MM.1S (cell line): ENCODE measurements around the gene CSTA.

Source experiments
- DNase-seq: peaks from one replicate; pipeline ENCODE4 v3.0.0-alpha.2; 2015
- H2AFZ ChIP-seq: fragments of 300-600 bp; sonication (generic); 2 replicates; pipeline ENCODE4 v1.6.0; 2016; ENCODE audit warnings: antibody characterized with exemption, low read length
- H3F3A ChIP-seq: fragments of 300-600 bp; sonication (generic); 2 replicates; pipeline ENCODE4 v1.6.1; 2016; ENCODE audit warnings: mild to moderate bottlenecking, antibody characterized with exemption, low read length, moderate library complexity, mixed read lengths; ENCODE audit not compliant: insufficient read depth
- H3K27ac ChIP-seq: fragments of 300-600 bp; sonication (generic); 2 replicates; pipeline ENCODE4 v1.5.1; 2016; ENCODE audit warnings: mild to moderate bottlenecking, low read length
- H3K27me3 ChIP-seq: fragments of 300-600 bp; sonication (generic); replicated peaks from 2 replicates; pipeline ENCODE4 v1.6.0; 2016; ENCODE audit warnings: low read length; ENCODE audit not compliant: insufficient read depth
- H3K36me3 ChIP-seq: fragments of 300-600 bp; sonication (generic); replicated peaks from 2 replicates; pipeline ENCODE4 v1.6.1; 2016; ENCODE audit warnings: mild to moderate bottlenecking, low read length, mixed read lengths; ENCODE audit not compliant: insufficient read depth
- H3K4me1 ChIP-seq: fragments of 300-600 bp; sonication (generic); 2 replicates; pipeline ENCODE4 v1.6.1; 2016; ENCODE audit warnings: low read length, mixed read lengths
- H3K4me2 ChIP-seq: fragments of 300-600 bp; sonication (generic); 2 replicates; pipeline ENCODE4 v1.6.0; 2016; ENCODE audit warnings: low read depth, low read length
- H3K4me3 ChIP-seq: fragments of 300-600 bp; sonication (generic); 2 replicates; pipeline ENCODE4 v1.5.1; 2016; ENCODE audit warnings: low read length, mixed read lengths
- H3K79me2 ChIP-seq: fragments of 300-600 bp; sonication (generic); 2 replicates; pipeline ENCODE4 v1.6.1; 2016; ENCODE audit warnings: mixed run types, low read length, mixed read lengths
- H3K9ac ChIP-seq: fragments of 300-600 bp; sonication (generic); 2 replicates; pipeline ENCODE4 v1.6.1; 2016; ENCODE audit warnings: low read length, mixed read lengths
- H3K9me2 ChIP-seq: fragments of 300-600 bp; sonication (generic); replicated peaks from 2 replicates; pipeline ENCODE4 v1.6.1; 2016; ENCODE audit warnings: mild to moderate bottlenecking, low read length, mixed read lengths; ENCODE audit not compliant: insufficient read depth
- H3K9me3 ChIP-seq: fragments of 300-600 bp; sonication (generic); replicated peaks from 2 replicates; pipeline ENCODE4 v1.6.1; 2016; ENCODE audit warnings: mild to moderate bottlenecking, low read length, mixed read lengths; ENCODE audit not compliant: insufficient read depth
- H4K20me1 ChIP-seq: fragments of 300-600 bp; sonication (generic); 2 replicates; pipeline ENCODE4 v1.6.1; 2016; ENCODE audit warnings: mild to moderate bottlenecking, low read length, moderate library complexity, mixed read lengths; ENCODE audit not compliant: insufficient read depth
- CTCF ChIP-seq: fragments of 300-600 bp; sonication (generic); IDR thresholded peaks from 2 replicates; pipeline ENCODE4 v1.5.1; 2016; ENCODE audit warnings: antibody characterized with exemption, low read length, mixed read lengths
- EZH2 ChIP-seq: fragments of 300-600 bp; sonication (generic); optimal IDR thresholded peaks from 2 replicates; pipeline ENCODE3; 2017; ENCODE audit warnings: low read depth, mild to moderate bottlenecking, antibody characterized with exemption, low read length, mixed read lengths
- EZH2phosphoT487 ChIP-seq: fragments of 300-600 bp; sonication (generic); IDR thresholded peaks from 2 replicates; pipeline ENCODE4 v1.6.1; 2018; ENCODE audit warnings: antibody characterized with exemption, low read length

The CSTA gene

GRCh38 chr3:122389197-122389596 is 64.1 kb downstream of the CSTA start:
- H3K9me2 ChIP-seq = no peaks in the 10 kb centered on the region
- H3K4me2 ChIP-seq = no peak overlapping the region
- no peaks in the 10 kb centered on the region for H3K27me3 ChIP-seq
- no peak overlapping the region for H3K9ac ChIP-seq
- H3K36me3 ChIP-seq = no peaks in the 10 kb centered on the region
- H3F3A ChIP-seq = no peaks in the 10 kb centered on the region
- DNase-seq = no peak
- no peaks in the 10 kb centered on the region for H4K20me1 ChIP-seq
- H3K4me3 ChIP-seq = no peak overlapping the region
- TF ChIP-seq EZH2 (no peak), EZH2phosphoT487 (no peak), CTCF (no peak)
- no peak overlapping the region for H3K27ac ChIP-seq
- H3K4me1 ChIP-seq = no peaks in the 10 kb centered on the region
- no peaks in the 10 kb centered on the region for H3K9me3 ChIP-seq
- no peak overlapping the region for H2AFZ ChIP-seq
- peaks cover 19% of the 10 kb centered on the region for H3K79me2 ChIP-seq

GRCh38 chr3:122389892-122390291 is 64.8 kb downstream of the CSTA start:
- Histone ChIP-seq H3K9me3 (no peaks in the 10 kb centered on the region), H3K4me1 (no peaks in the 10 kb centered on the region), H3K4me3 (no peak overlapping the region), H3K27ac (no peak overlapping the region), H3K36me3 (no peaks in the 10 kb centered on the region), H3K4me2 (no peak overlapping the region), H2AFZ (no peak overlapping the region), H3K79me2 (peaks cover 14% of the 10 kb centered on the region), H4K20me1 (no peaks in the 10 kb centered on the region), H3K9me2 (no peaks in the 10 kb centered on the region), H3K27me3 (no peaks in the 10 kb centered on the region), H3K9ac (no peak overlapping the region), H3F3A (no peaks in the 10 kb centered on the region)
- no peak for TF ChIP-seq CTCF
- TF ChIP-seq EZH2phosphoT487 = no peak
- no peak for TF ChIP-seq EZH2
- no peak for DNase-seq

GRCh38 chr3:122390665-122391064 is 65.6 kb downstream of the CSTA start:
- no peak for DNase-seq
- Histone ChIP-seq H2AFZ (no peak overlapping the region), H3K9me3 (no peaks in the 10 kb centered on the region), H3K27ac (no peak overlapping the region), H3K79me2 (peaks cover 11% of the 10 kb centered on the region), H3F3A (no peaks in the 10 kb centered on the region), H3K36me3 (no peaks in the 10 kb centered on the region), H3K9me2 (no peaks in the 10 kb centered on the region), H3K9ac (no peak overlapping the region), H3K27me3 (no peaks in the 10 kb centered on the region), H4K20me1 (no peaks in the 10 kb centered on the region), H3K4me3 (no peak overlapping the region), H3K4me1 (no peaks in the 10 kb centered on the region), H3K4me2 (no peak overlapping the region)
- TF ChIP-seq CTCF (no peak), EZH2phosphoT487 (no peak), EZH2 (no peak)
